GM19193 (cell line): ENCODE measurements around the gene ZNF644.

Source experiments
- POLR2A ChIP-seq: IDR thresholded peaks from 4 replicates; pipeline ENCODE4 v1.6.1; 2011; ENCODE audit not compliant: insufficient read depth, insufficient read length; ENCODE audit errors: extremely low read depth

ZNF644 gene

GRCh38 chr1:91005285-91005684 lies 16.6 kb downstream of the ZNF644 start:
- TF ChIP-seq POLR2A = no peak

GRCh38 chr1:91004145-91004544 lies 17.7 kb downstream of the ZNF644 start:
- no peak for TF ChIP-seq POLR2A

GRCh38 chr1:90996742-90997413 lies 25.0 kb downstream of the ZNF644 start:
- no peak for TF ChIP-seq POLR2A

- no peak for TF ChIP-seq POLR2A
Measured at GRCh38 chr1:90995311-90995894, 26.4 kb downstream of the ZNF644 start.

DNA sequence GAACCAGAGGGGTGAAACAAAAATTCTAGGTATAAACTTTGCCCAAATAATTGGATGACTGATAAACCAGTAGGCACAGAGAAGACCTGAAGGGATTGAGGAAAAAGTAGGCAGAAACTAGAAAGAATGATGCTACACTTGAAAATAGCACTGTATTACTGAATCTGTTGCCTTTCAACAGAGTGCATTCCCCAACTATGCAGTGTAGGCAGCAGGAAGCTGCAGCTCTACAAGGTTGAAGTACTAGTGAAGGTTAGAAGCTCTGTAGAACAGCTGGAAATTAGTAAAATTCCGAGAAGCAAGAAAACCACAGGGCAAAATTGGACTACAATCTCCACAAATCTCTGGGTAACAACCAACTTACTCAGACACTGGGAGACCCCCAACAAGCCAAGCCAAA lies 27.4 kb downstream of the ZNF644 start:
- no peak for TF ChIP-seq POLR2A

DNA sequence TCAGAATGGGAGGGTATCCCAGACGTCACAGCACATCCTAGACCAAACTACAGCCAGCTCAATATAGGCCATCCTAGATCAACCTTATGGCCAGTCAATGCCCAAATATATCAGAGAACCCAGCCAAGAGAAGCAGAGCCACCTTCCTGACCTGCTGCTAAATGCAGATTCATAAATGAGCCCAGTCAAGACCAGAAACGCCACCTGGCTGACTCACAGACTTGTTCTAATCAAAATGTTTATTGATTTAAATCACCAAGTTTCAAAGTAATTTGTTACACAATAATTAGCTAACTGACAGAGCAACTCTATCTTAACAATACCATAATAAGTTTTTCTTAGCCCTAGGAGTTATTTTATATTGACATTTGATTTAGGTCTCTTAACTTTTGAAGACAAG lies 28.6 kb downstream of the ZNF644 start:
- TF ChIP-seq POLR2A = no peak

- TF ChIP-seq POLR2A = no peak
Measured at GRCh38 chr1:90990779-90991178, 31.1 kb downstream of the ZNF644 start.

DNA sequence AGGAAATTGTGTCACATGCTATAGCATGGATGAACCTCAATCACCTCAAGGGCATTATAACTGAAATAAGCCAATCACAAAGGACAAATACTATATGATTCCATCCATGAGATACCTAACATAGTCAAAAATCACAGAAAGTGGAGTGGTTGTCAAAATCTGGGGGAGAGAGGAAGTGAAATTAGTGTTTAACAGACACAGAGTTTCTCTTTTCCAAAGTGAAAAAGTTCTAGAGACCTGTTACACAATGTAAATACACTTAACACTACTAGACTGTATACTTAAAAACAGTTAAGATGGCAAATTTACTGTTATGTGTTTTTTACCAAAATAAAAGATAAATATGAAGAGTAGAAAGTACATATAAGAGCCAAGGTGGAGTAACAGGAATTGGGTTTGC lies 31.8 kb downstream of the ZNF644 start:
- no peak for TF ChIP-seq POLR2A

DNA sequence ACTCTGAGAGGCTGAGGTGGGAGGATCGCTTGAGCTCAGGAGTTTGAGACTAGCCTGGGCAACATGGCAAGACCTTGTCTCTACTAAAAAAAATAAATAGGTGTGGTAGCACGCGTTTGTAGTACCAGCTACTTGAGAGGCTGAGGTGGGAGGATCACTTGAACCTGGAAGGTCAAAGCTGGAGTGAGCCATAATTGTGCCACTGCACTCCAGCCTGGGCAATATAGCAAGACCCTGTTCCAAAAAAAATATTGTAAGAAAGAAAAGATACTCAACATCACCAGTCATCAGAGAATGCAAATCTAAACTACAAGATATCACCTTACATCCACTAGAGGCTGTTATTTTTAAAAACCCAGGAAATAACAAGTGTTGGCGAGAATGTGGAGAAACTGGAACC lies 32.5 kb downstream of the ZNF644 start:
- TF ChIP-seq POLR2A = no peak

GRCh38 chr1:90987841-90988240 lies 34.0 kb downstream of the ZNF644 start:
- TF ChIP-seq POLR2A = no peak

GRCh38 chr1:90986953-90987352 lies 34.9 kb downstream of the ZNF644 start:
- no peak for TF ChIP-seq POLR2A

GRCh38 chr1:90977522-90977921 lies 44.3 kb downstream of the ZNF644 start:
- no peak for TF ChIP-seq POLR2A

DNA sequence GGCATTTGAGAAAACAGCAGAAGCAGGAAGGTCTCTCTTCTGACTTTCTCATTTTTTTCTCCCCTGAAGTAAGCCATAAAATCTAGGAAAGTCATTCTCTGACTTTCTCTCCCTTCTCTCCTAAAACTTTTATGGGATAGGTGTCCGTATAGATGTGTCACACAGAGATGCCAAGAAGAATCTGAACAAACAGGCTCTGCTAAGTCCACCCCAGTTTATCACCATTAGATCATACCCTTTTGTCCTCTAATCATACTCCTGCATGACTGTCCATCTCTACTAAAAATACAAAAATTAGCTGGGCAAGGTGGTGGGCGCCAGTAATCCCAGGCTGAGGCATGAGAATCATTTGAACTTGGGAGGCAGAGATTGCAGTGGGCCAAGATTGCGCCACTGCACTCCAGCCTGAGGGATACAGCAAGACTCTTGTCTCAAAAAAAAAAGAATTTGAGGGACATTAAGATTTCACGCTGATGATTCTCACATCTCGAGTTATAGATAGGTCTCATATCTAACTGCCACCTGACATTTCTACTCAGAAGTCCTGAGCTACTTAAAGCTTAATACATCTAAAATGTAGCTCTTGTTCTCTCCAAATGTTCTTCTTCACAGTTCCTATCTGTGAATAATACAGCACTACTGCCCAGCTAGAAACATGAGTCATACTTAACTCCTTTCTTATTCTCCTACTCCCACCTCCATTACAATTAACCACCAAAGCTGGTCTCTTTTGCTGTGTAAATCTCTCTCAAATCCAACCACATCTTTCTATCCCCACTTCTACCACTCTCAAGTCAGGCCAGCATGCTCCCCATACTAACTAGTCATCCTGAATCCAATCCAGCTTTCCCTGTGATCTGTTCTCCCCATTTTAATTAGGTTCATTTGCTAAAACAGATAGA lies 47.7 kb downstream of the ZNF644 start:
- TF ChIP-seq POLR2A = no peak

- TF ChIP-seq POLR2A = no peak
Measured at GRCh38 chr1:90970208-90970607, 51.6 kb downstream of the ZNF644 start.

- no peak for TF ChIP-seq POLR2A
Measured at GRCh38 chr1:90969241-90969640, 52.6 kb downstream of the ZNF644 start.

DNA sequence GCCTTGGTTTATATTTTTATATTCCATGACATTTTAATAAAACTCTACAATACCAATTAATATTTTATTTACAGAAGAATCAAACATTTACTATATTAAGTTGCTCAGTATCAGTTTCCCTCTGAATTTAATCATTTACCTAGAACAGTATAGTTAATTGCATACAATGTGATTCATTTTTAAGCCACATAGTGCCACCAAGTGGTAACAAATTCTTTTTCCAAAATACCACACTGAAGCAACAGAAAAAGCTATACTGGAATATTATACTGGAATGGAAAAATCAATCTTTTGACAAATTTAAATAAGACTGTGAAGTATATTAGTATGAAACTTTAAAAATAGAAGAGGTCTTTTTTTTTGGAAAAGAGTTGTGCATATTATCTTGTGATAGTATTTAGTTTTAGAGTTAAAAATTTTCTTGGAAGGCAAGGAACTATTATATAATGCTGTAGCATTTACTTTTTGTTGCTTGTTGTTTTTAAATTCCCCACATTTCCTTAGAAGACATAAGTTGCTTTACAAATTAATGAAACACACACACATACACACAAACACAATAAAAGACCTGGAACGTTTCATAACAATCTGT lies 57.3 kb downstream of the ZNF644 start:
- TF ChIP-seq POLR2A = no peak

DNA sequence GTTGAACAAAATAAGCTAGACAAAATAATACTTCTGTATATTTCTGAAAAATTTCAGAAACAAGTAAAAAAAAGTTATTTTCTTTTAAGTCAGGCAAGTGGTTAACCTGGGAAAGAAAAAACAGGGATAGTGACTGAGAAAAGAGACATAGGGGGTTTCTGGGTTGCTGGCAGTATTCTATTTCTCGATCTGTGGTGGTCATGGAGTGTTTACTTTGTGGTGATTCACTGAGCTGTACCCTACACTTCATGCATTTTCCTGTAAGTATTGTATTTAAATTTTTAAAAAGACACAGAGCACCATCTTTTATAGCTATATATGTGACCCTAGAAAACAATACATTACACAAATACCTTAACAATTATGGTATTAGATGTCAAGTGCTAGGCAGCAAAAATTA lies 58.2 kb downstream of the ZNF644 start:
- TF ChIP-seq POLR2A = no peak
